HCT116 (cell line): Measurements from ENCODE around the gene IL23A. TPM values are rescaled to one million over a fixed set of nuclear protein-coding genes. Genes with fewer than 3 reads are reported as not detected.
A peak's percentile ranks its signal among the peaks of the same experiment; 100 is the strongest.

Experiments used
- ATAC-seq: fragments of 200-7000 bp; cut with Tn5 transposase; 2 replicates; pipeline ENCODE4 v1.9.1; 2020; ENCODE audit warnings: mild to moderate bottlenecking, moderate library complexity
- BruUV-seq: library from RNA; stranded (reverse); fragments of 400-500 nt; replicated peaks from 2 replicates; lab custom pipeline; 2021; lab: Mats Ljungman, UMichigan
- CTCF ChIA-PET: fragments of 300-600 bp; sonication (Branson Sonifier 250); formaldehyde crosslinking; loops from one replicate; lab custom pipeline; 2021; ENCODE audit warnings: antibody characterized with exemption; lab: Charles Lee
- POLR2A ChIA-PET: fragments of 300-600, 350-600 bp; sonication (Branson Sonifier 250); formaldehyde crosslinking; loops from one replicate; lab custom pipeline; 2021; ENCODE audit warnings: antibody characterized with exemption; lab: Charles Lee
- RAD21 ChIA-PET, 2 experiments: fragments of 300-600 bp; sonication (Branson Sonifier 250); formaldehyde crosslinking; loops; one replicate each; lab custom pipeline; 2023; ENCODE audit warnings: low total read pairs in 2 of 2; ENCODE audit not compliant: uncharacterized antibody in 2 of 2, unreplicated experiment in 2 of 2, low non-redundant PET in 1 of 2; lab: Charles Lee
- DNase-seq: peaks from one replicate; pipeline ENCODE4 v3.0.0-alpha.2; 2010; ENCODE audit warnings: low read depth, low spot score
- H2AFZ ChIP-seq: fragments of 200-600 bp; shearing (Covaris generic), sonication (generic); 2 replicates; pipeline ENCODE4 v1.6.1; 2017; ENCODE audit warnings: low read depth, mixed run types, mixed read lengths, antibody characterized with exemption, low read length; ENCODE audit not compliant: poor library complexity, severe bottlenecking
- H3K27ac ChIP-seq: 2 replicates; pipeline ENCODE4 v1.5.1; 2012; ENCODE audit warnings: low read depth, low read length
- H3K27me3 ChIP-seq: fragments of 200-600 bp; sonication (generic); 2 replicates; pipeline ENCODE4 v1.6.1; 2016; ENCODE audit warnings: mixed run types, low read length, mixed read lengths; ENCODE audit not compliant: insufficient read depth
- H3K36me3 ChIP-seq, 2 experiments: fragments of 200-500 bp in 1 of 2; fragments of 200-600 bp in 1 of 2; sonication (Bioruptor generic) in 1 of 2; sonication (generic) in 1 of 2; 2 replicates each; pipeline versions ENCODE4 v1.5.1 to v1.6.1; 2014 to 2016; ENCODE audit warnings: low read length in 2 of 2, inconsistent platforms in 1 of 2, mixed read lengths in 1 of 2, mixed run types in 1 of 2; ENCODE audit not compliant: insufficient read depth in 2 of 2, control insufficient read depth in 1 of 2
- H3K4me1 ChIP-seq, 2 experiments: fragments of 200-600 bp in 1 of 2; sonication (generic) in 1 of 2; 2 replicates each; pipeline versions ENCODE4 v1.5.1 to v1.6.1; 2012 to 2017; ENCODE audit warnings: low read length in 2 of 2, inconsistent platforms in 1 of 2, mild to moderate bottlenecking in 1 of 2, mixed read lengths in 1 of 2, mixed run types in 1 of 2, moderate library complexity in 1 of 2; ENCODE audit not compliant: insufficient read depth in 2 of 2, control insufficient read depth in 1 of 2
- H3K4me2 ChIP-seq: fragments of 200-600 bp; sonication (generic); 2 replicates; pipeline ENCODE4 v1.6.1; 2017; ENCODE audit warnings: mixed run types, low read length, mixed read lengths
- H3K4me3 ChIP-seq, 2 experiments: fragments of 200-600 bp in 1 of 2; sonication (generic) in 1 of 2; replicated peaks in 1 of 2; 2 replicates each; pipeline ENCODE4 v1.5.1; 2011 to 2016; ENCODE audit warnings: low read length in 2 of 2, control low read depth in 1 of 2, low read depth in 1 of 2, mild to moderate bottlenecking in 1 of 2, mixed read lengths in 1 of 2, mixed run types in 1 of 2
- H3K79me2 ChIP-seq: fragments of 200-600 bp; sonication (generic); 2 replicates; pipeline ENCODE4 v1.6.1; 2017; ENCODE audit warnings: mild to moderate bottlenecking, mixed run types, low read length, moderate library complexity, mixed read lengths; ENCODE audit not compliant: insufficient read depth
- H3K9ac ChIP-seq: fragments of 200-600 bp; sonication (generic); 2 replicates; pipeline ENCODE4 v1.6.1; 2016; ENCODE audit warnings: low read length, mixed read lengths
- H3K9me2 ChIP-seq: fragments of 200-600 bp; sonication (generic), shearing (Covaris generic); 2 replicates; pipeline ENCODE4 v1.6.1; 2017; ENCODE audit warnings: mixed run types, mild to moderate bottlenecking, moderate library complexity; ENCODE audit not compliant: insufficient read depth
- H3K9me3 ChIP-seq, 2 experiments: fragments of 200-500 bp in 1 of 2; fragments of 200-600 bp in 1 of 2; sonication (Bioruptor generic) in 1 of 2; sonication (generic) in 1 of 2; 2 replicates each; pipeline ENCODE4 v1.6.1; 2014 to 2017; ENCODE audit warnings: low read length in 2 of 2, mixed read lengths in 2 of 2, inconsistent platforms in 1 of 2, low read depth in 1 of 2, mild to moderate bottlenecking in 1 of 2, mixed run types in 1 of 2, moderate library complexity in 1 of 2; ENCODE audit not compliant: control insufficient read depth in 1 of 2, insufficient read depth in 1 of 2
- H4K20me1 ChIP-seq: fragments of 200-600 bp; sonication (generic), shearing (Covaris generic); 2 replicates; pipeline ENCODE4 v1.6.1; 2017; ENCODE audit warnings: mixed run types, mild to moderate bottlenecking, moderate library complexity; ENCODE audit not compliant: insufficient read depth
- ATF3 ChIP-seq: IDR thresholded peaks from 2 replicates; pipeline ENCODE4 v1.6.1; 2012
- CBX3 ChIP-seq: IDR thresholded peaks from 2 replicates; pipeline ENCODE4 v1.6.1; 2012; ENCODE audit warnings: low read depth
- CTCF ChIP-seq, 3 experiments: fragments of 200-600 bp in 1 of 3; sonication (generic) in 1 of 3; IDR thresholded peaks in 2 of 3; conservative IDR thresholded peaks in 1 of 3; 2 replicates each; pipeline ENCODE4 v1.5.1; 2012 to 2017; ENCODE audit warnings: low read depth in 2 of 3, low read length in 2 of 3, antibody characterized with exemption in 1 of 3, borderline replicate concordance in 1 of 3, control low read depth in 1 of 3, mild to moderate bottlenecking in 1 of 3, mixed read lengths in 1 of 3, mixed run types in 1 of 3, moderate library complexity in 1 of 3; ENCODE audit not compliant: insufficient read depth in 1 of 3
- EGR1 ChIP-seq: IDR thresholded peaks from 2 replicates; pipeline ENCODE4 v1.6.1; 2012; ENCODE audit warnings: low read depth
- ELF1 ChIP-seq: IDR thresholded peaks from 2 replicates; pipeline ENCODE4 v1.6.1; 2012; ENCODE audit warnings: low read depth, borderline replicate concordance
- FOSL1 ChIP-seq: IDR thresholded peaks from 2 replicates; pipeline ENCODE4 v1.6.1; 2012; ENCODE audit warnings: low read depth
- JUND ChIP-seq: IDR thresholded peaks from 2 replicates; pipeline ENCODE4 v1.6.1; 2012
- MAX ChIP-seq: IDR thresholded peaks from 2 replicates; pipeline ENCODE4 v1.6.1; 2012
- POLR2A ChIP-seq: IDR thresholded peaks from 2 replicates; pipeline ENCODE4 v1.7.0; 2011; ENCODE audit warnings: borderline replicate concordance; ENCODE audit not compliant: insufficient read depth, insufficient read length; ENCODE audit errors: extremely low read depth
- POLR2AphosphoS5 ChIP-seq: IDR thresholded peaks from 2 replicates; pipeline ENCODE4 v1.6.1; 2011; ENCODE audit warnings: mild to moderate bottlenecking, low read depth, low read length, moderate library complexity
- SP1 ChIP-seq: IDR thresholded peaks from 2 replicates; pipeline ENCODE4 v1.6.1; 2012; ENCODE audit warnings: low read depth
- TCF7L2 ChIP-seq: IDR thresholded peaks from 2 replicates; pipeline ENCODE4 v1.7.0; 2011; ENCODE audit warnings: borderline replicate concordance, inconsistent platforms; ENCODE audit not compliant: insufficient read depth, insufficient read length; ENCODE audit errors: extremely low read depth
- YY1 ChIP-seq: IDR thresholded peaks from 2 replicates; pipeline ENCODE4 v1.6.1; 2011; ENCODE audit warnings: low read length, low read depth, moderate library complexity, mild to moderate bottlenecking; ENCODE audit not compliant: insufficient replicate concordance; ENCODE audit errors: extremely low read depth
- ZBTB33 ChIP-seq: IDR thresholded peaks from 2 replicates; pipeline ENCODE4 v1.6.1; 2011; ENCODE audit warnings: mild to moderate bottlenecking, low read length, moderate library complexity; ENCODE audit not compliant: insufficient replicate concordance; ENCODE audit errors: extremely low read depth
- ZNF274 ChIP-seq: fragments of 200-500 bp; sonication (Bioruptor generic); IDR thresholded peaks from 2 replicates; pipeline ENCODE4 v1.6.1; 2014; ENCODE audit warnings: mild to moderate bottlenecking, low read depth, low read length, inconsistent platforms
- intact Hi-C: fragments of 100-400 bp; cut with micrococcal nuclease; formaldehyde crosslinking; loops from 2 replicates; pipeline ENCODE4 v1.10.0; 2022
- total RNA-seq: library from RNA; stranded (reverse); gene quantifications from one replicate; pipeline ENCODE4 v1.2.1, GENCODE V29; 2021; ENCODE audit not compliant: unreplicated experiment

IL23A gene
- total RNA-seq, 1 experiment from 2014 or later = 0.59 TPM

GRCh38 chr12:56326533-56326932 lies 12.2 kb upstream of the IL23A start (continued):
- TF ChIP-seq TCF7L2 = no peak
- TF ChIP-seq MAX = no peak
- no peak for TF ChIP-seq SP1
- TF ChIP-seq ZNF274 = no peak
- TF ChIP-seq POLR2AphosphoS5 = no peak

- ChIA-PET POLR2A (no interaction called here), RAD21 (no interaction called here), CTCF (no interaction called here)
- TF ChIP-seq YY1 (no peak), JUND (no peak), ELF1 (no peak), CBX3 (no peak), CTCF (IDR thresholded peaks at IDR 0.05 in 2 of 3, conservative IDR thresholded peaks at IDR 0.05 in 1 of 3; ENCODE audit: borderline replicate concordance in 1 of 3, insufficient read depth in 1 of 3, low read depth in 2 of 3, low read length in 2 of 3) (no peak), TCF7L2 (no peak), ZBTB33 (no peak), SP1 (no peak), MAX (no peak), FOSL1 (no peak), EGR1 (no peak), ZNF274 (no peak), POLR2AphosphoS5 (no peak), POLR2A (no peak), ATF3 (no peak)
- intact Hi-C loops = loop anchor here (5.0 kb wide), 1 partner anchor 131 kb away; no protein-coding TSS in a partner anchor
- Histone ChIP-seq H3K9me2 (no peaks in the 10 kb centered on the region), H3K27me3 (no peaks in the 10 kb centered on the region), H3K9ac (0 out of 2 replicates have a peak overlapping the region, but pooled peaks have one; percentile 30), H3K27ac (no peak overlapping the region), H3K36me3 (no peaks in the 10 kb centered on the region; a peak in 1 of 4 replicates), H3K4me3 (no peak overlapping the region), H4K20me1 (no peaks in the 10 kb centered on the region), H3K9me3 (no peaks in the 10 kb centered on the region), H3K79me2 (peaks cover 7% of the 10 kb centered on the region), H3K4me1 (peaks cover 11 to 24% of the 10 kb centered on the region in 2 experiments), H2AFZ (no peak overlapping the region), H3K4me2 (peak overlapping the region; percentile 37)
- DNase-seq = no peak
- no peak for ATAC-seq
- no TSS peak for BruUV-seq
These were observed 7.7 kb upstream of the IL23A start for GRCh38 chr12:56330936-56331490.
